HG03521 (cell line): ENCODE measurements around the gene AFF4.
"Not testable (repeated sequence)": the region's sequence is repeated elsewhere in the genome, so short reads cannot be mapped to it uniquely, and the experiment has no call there.

Experiments
- ATAC-seq: cut with Tn5 transposase; IDR thresholded peaks from one replicate; pipeline ENCODE4 v1.9.1; 2021; ENCODE audit warnings: mild to moderate bottlenecking, moderate library complexity; ENCODE audit not compliant: unreplicated experiment

Gene AFF4, protein sequence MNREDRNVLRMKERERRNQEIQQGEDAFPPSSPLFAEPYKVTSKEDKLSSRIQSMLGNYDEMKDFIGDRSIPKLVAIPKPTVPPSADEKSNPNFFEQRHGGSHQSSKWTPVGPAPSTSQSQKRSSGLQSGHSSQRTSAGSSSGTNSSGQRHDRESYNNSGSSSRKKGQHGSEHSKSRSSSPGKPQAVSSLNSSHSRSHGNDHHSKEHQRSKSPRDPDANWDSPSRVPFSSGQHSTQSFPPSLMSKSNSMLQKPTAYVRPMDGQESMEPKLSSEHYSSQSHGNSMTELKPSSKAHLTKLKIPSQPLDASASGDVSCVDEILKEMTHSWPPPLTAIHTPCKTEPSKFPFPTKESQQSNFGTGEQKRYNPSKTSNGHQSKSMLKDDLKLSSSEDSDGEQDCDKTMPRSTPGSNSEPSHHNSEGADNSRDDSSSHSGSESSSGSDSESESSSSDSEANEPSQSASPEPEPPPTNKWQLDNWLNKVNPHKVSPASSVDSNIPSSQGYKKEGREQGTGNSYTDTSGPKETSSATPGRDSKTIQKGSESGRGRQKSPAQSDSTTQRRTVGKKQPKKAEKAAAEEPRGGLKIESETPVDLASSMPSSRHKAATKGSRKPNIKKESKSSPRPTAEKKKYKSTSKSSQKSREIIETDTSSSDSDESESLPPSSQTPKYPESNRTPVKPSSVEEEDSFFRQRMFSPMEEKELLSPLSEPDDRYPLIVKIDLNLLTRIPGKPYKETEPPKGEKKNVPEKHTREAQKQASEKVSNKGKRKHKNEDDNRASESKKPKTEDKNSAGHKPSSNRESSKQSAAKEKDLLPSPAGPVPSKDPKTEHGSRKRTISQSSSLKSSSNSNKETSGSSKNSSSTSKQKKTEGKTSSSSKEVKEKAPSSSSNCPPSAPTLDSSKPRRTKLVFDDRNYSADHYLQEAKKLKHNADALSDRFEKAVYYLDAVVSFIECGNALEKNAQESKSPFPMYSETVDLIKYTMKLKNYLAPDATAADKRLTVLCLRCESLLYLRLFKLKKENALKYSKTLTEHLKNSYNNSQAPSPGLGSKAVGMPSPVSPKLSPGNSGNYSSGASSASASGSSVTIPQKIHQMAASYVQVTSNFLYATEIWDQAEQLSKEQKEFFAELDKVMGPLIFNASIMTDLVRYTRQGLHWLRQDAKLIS

DNA sequence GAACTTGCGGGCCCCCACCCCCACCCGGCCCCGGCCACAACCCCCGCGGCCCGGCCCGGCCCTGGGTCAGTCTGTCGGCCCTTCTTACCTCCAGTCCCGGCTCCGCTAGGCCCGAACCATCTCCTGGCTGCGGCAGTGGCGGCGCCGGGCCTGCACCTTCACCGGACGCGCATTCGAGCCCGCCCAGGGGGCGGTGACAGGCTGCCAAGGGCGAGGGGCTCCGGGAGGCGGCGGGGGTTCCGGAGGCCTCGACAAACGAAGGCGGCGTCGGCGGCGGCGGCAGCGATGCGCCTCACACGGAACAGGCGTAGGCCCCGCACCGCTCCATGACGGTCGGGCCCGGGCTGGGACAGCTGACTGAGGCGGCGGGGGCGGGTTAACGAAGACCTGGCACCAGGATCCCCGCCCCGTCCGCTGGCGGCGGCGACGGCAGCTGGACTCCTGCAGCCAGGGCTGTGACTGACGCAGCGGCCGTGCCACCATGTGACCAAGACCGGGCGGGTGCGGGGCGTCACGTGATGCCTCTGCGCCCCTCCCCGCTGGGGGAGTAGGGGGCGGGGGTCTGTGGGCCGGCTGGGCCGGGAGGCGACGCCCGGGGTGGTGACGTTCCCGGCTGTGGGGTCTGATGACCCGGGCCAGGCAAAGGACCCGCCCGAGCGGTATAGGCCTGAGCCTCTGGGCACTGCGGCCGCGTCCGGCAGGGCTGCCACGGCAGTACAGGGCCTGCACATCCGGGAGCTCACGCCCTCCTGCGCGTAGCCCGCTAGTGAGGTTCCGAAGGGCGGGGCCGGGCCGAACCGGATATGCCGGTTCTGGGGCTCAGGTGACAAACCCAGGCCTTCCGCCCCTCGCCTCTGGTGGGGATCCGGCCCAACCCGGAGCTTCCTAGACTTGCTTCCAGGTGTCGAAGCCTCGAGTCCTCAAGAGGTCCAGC, at the start of gene AFF4:
Gene AFF4 (minus strand): TSS at position 464 of the 934 bp plus-strand sequence. CDS start 26,445 bp downstream, outside the sequence.
- ATAC-seq, result peak; percentile 90

GRCh38 chr5:133008455-133008854, 45.0 kb upstream of the AFF4 start:
- ATAC-seq, result not testable (repeated sequence)

DNA sequence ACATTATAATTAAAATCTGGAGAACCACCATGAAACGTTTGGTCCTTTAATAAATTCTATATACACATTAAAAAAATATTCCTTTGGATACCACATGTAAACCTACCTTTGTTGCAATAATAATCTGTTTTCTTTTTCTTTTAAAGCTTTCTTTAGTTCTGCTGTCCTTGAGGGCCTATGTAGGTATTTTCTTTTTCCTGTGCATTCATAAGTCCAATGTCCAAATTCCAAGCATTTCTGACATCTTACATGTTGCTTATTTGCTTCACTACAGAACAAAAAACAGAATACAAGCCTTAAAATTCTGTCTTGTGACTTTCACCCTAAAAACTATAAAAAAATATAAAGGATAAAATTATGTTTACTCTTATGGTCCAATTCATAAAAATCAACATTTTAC, 43.2 kb upstream of the AFF4 start:
- no peak for ATAC-seq

- no peak for ATAC-seq
Measured at GRCh38 chr5:132999246-132999645, 35.8 kb upstream of the AFF4 start.

- ATAC-seq, result no peak
Measured at GRCh38 chr5:132998556-132998955, 35.1 kb upstream of the AFF4 start.

- no peak for ATAC-seq
Measured at GRCh38 chr5:132996307-132996706, 32.9 kb upstream of the AFF4 start.

DNA sequence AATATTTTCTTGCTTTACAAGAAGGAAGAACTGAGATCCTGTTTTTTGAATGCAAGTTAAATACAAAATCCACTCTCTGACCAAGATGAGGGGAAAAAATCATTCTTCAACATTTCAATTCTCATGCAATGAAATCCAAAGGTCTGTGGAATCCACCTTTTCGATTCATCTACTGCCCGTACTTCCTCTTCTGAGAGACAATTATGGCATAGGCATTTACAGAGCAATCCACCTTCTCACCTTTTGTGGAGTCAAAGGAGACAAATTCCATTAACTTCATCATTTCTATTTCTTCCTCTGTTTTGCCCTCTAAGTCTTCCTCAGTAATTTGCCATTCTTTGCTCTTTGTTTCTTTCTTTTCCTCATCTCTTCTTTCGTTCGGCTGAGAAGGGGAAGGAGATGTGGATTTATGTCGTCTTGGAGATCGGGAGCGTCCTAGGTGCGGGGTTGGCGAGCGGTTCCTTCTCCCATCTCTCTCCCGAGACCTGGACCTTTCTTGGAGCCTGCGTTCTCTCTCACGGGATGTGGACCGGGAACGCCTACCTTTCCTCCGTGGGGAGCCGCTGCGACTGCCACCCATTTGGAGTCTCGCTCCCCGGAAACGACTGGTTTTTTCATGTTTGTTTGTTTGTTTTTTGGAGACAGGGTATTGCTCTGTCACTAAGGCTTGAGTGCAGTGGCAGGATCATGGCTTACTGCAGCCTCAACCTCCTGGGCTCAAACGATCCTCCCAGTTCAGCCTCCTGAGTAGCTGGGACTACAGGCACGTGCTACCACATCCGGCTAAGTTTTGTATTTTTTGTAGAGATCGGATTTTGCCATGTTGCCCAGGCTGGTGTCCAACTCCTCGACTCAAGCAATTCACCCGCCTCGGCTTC, 24.3 kb upstream of the AFF4 start:
- ATAC-seq, result no peak

GRCh38 chr5:132982971-132983370, 19.5 kb upstream of the AFF4 start:
- ATAC-seq, result not testable (repeated sequence)

- no peak for ATAC-seq
Measured at GRCh38 chr5:132981288-132981687, 17.9 kb upstream of the AFF4 start.

- ATAC-seq, result no peak
Measured at GRCh38 chr5:132979976-132980375, 16.5 kb upstream of the AFF4 start.

DNA sequence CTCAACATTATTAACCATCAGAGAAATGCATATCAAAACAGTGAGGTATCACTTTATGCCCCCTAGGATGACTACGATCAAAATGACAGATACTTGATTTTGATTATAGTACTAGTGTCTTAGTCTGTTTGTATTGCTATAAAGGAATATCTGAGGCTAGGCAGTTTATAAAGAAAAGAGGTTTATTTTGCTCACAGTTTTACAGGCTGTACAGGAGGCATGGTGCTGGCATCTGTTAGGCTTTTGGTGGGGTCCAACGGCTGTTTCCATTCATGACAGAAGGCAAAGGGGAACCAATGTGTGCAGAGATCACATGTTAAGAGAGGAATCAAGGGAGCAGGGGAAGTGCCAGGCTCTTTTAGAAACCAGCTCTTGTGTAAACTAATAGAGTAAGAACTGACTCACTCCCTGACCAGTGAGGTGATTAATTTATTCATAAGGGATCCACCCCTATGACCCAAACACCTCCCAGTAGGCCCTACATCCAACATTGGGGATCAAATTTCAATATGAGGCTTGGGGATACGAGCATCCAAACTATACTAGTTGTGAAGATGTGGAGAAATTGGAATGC, 16.0 kb upstream of the AFF4 start:
- no peak for ATAC-seq

GRCh38 chr5:132976852-132977251, 13.4 kb upstream of the AFF4 start:
- no peak for ATAC-seq

DNA sequence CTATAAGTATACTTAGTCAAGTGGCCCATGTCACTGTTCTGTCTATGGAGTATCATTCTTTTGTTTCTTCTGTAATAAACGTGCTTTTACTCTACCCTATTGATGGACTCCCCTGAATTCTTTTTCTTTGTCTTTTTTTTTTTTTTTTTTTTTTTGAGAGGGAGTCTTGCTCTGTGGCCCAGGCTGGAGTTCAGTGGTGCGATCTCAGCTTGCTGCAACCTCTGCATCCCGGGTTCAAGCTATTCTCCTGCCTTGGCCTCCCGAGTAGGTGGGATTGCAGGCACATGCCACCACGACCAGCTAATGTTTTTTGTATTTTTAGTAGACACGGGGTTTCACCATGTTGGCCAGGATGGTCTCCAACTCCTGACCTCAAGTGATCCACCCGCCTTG, 9.0 kb upstream of the AFF4 start:
- ATAC-seq, result not testable (repeated sequence)

- ATAC-seq, result no peak
Measured at GRCh38 chr5:132971483-132972435, 8.3 kb upstream of the AFF4 start.

DNA sequence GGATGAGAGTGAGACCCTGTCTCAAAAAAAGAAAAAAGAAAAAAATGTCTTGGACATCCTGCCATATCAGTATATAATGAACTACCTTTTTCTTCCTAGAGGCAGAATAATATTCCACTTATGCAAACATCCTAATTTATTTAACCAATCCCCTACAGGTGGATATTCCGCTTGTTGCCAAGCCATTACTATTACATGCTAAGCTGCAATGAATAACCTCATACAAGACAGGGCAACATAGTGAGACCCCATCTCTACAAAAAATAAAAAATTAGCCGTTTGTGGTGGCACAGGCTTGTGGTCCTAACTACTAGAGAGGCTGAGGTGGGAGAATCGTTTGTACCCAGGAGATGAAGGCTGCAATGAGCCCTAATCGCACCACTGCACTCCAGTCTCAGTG, 1.7 kb upstream of the AFF4 start:
- no peak for ATAC-seq

DNA sequence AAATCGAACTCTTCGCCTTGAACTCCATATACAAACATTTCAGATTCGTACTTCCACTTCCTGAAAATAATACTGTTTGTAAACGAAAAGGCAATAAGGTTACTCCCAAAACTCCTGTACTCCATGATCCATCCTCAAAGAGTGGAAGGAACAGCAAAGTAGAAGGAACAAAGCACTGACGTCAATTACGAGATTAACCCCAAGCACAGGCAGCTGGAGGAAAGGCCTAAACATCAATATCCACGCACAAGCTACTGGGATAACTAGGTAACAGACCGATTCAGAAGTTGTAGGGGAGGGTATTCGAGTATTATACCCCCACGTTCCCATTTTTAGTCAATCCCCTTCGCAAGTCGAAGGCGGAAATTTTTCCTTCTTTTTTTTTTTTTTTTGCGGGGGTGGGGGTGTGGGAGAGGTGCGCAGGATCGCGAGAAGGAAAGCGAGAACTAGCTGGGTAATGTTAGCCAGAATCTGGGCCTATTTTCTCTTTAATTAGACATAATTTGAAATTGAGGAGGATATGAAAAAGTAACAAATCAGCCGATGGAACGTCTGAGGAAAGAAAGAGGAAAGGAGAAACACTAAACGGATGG, 909 bp downstream of the AFF4 start:
- no peak for ATAC-seq

GRCh38 chr5:132961887-132962286, 1.5 kb downstream of the AFF4 start:
- ATAC-seq, result no peak
